CD4-positive, alpha-beta T cell (primary cell): ENCODE results near the gene LYPD1. TPM values are rescaled to one million over a fixed set of nuclear protein-coding genes. Genes with fewer than 3 reads are reported as not detected.

Source experiments
- ATAC-seq: fragments of 200-7000 bp; cut with Tn5 transposase; one replicate; pipeline ENCODE4 v1.10.0; 2022; ENCODE audit warnings: mild to moderate bottlenecking; ENCODE audit not compliant: poor library complexity
- CTCF ChIA-PET: fragments of 350-600 bp; sonication (Branson Sonifier 250); formaldehyde crosslinking; loops from one replicate; lab custom pipeline; 2021; ENCODE audit warnings: antibody characterized with exemption, inconsistent platforms; lab: Charles Lee
- POLR2A ChIA-PET: fragments of 350-600 bp; sonication (Branson Sonifier 250); formaldehyde crosslinking; loops from one replicate; lab custom pipeline; 2021; ENCODE audit warnings: antibody characterized with exemption, inconsistent platforms; lab: Charles Lee
- DNase-seq, 14 experiments: peaks; one replicate each; pipeline ENCODE4 v3.0.0-alpha.2; 2013 to 2020; ENCODE audit warnings: mixed read lengths in 2 of 14
- H3K27ac ChIP-seq, 2 donors: one replicate each; pipeline versions ENCODE4 v1.5.1 to v1.7.0; 2013; ENCODE audit warnings: low read length in 2 of 2, low read depth in 1 of 2, mild to moderate bottlenecking in 1 of 2
- H3K27me3 ChIP-seq, 2 experiments: 1 replicate in 1 of 2; 2 replicates in 1 of 2; pipeline versions ENCODE4 v1.6.1 to v1.7.0; 2013; ENCODE audit warnings: low read length in 2 of 2, control low read depth in 1 of 2, mild to moderate bottlenecking in 1 of 2, moderate library complexity in 1 of 2; ENCODE audit not compliant: insufficient read depth in 2 of 2, control insufficient read depth in 1 of 2
- H3K36me3 ChIP-seq: one replicate; pipeline ENCODE4 v1.6.1; 2013; ENCODE audit warnings: low read length, control low read depth; ENCODE audit not compliant: insufficient read depth
- H3K4me1 ChIP-seq: one replicate; pipeline ENCODE4 v1.6.1; 2013; ENCODE audit warnings: low read length, control low read depth; ENCODE audit not compliant: insufficient read depth
- H3K4me3 ChIP-seq: one replicate; pipeline ENCODE4 v1.5.1; 2013; ENCODE audit warnings: mild to moderate bottlenecking, low read length, moderate library complexity
- H3K9me3 ChIP-seq, 2 experiments: 1 replicate in 1 of 2; 2 replicates in 1 of 2; pipeline versions ENCODE4 v1.6.1 to v1.7.0; 2013; ENCODE audit warnings: low read length in 2 of 2, mild to moderate bottlenecking in 2 of 2, control low read depth in 1 of 2, moderate library complexity in 1 of 2; ENCODE audit not compliant: control insufficient read depth in 1 of 2, insufficient read depth in 1 of 2
- H3K27ac Mint-ChIP-seq: one replicate; pipeline ENCODE4 v1.8.0; 2020; ENCODE audit warnings: mixed read lengths
- H3K27me3 Mint-ChIP-seq: one replicate; pipeline ENCODE4 v1.8.0; 2021; ENCODE audit warnings: mixed read lengths
- H3K36me3 Mint-ChIP-seq: one replicate; pipeline ENCODE4 v1.8.0; 2021; ENCODE audit warnings: low read depth, mixed read lengths
- H3K4me1 Mint-ChIP-seq: one replicate; pipeline ENCODE4 v1.8.0; 2021; ENCODE audit warnings: low read depth, mixed read lengths
- H3K4me3 Mint-ChIP-seq: one replicate; pipeline ENCODE4 v1.8.0; 2020; ENCODE audit warnings: mild to moderate bottlenecking, mixed read lengths
- H3K9me3 Mint-ChIP-seq: one replicate; pipeline ENCODE4 v1.8.0; 2020; ENCODE audit warnings: mixed read lengths
- intact Hi-C, 2 experiments: fragments of 100-400 bp; cut with DNase I in 1 of 2; cut with micrococcal nuclease in 1 of 2; formaldehyde crosslinking; loops; one replicate each; pipeline versions ENCODE4 v1.15.1 to v1.9.0; 2023 to 2025; cut with DNase I, micrococcal nuclease
- total RNA-seq, 174 experiments: library from RNA in 2 of 174; stranded (reverse) in 2 of 174; gene quantifications; one replicate each; pipeline ENCODE4 v1.2.3 and lab custom pipeline; 2021 to 2026
- TF ChIP-seq, protein P1 (sequence below): fragments of 200-600 bp; IDR thresholded peaks from one replicate; pipeline ENCODE4 v1.8.0; 2022; ENCODE audit warnings: antibody characterized with exemption, mild to moderate bottlenecking

Gene LYPD1
- total RNA-seq, 2 experiments from 2014 or later: not detected

DNA sequence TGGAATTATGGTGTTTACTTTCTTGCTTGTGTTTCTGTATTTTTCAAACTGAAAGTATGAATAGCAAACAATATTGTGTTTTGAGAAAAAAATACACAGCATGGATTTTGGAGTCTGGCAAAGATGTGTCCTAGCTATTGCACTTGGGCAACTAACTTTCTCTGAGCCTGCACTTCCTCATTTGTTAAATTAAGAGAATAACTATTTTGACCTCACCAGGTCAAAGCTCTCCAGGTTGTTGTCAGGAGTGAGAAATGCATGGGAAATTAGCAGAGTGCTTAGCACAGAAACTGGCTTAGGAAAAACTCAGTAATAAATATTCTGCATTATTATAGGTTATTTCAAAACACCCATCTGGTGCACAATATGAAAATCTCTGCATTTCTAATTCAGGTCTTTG, 28.2 kb downstream of the LYPD1 start:
- Mint-ChIP-seq H3K27me3 (peaks cover 8% of the 10 kb centered on the region), H3K9me3 (no peaks in the 10 kb centered on the region), H3K27ac (no peak overlapping the region), H3K36me3 (no peaks in the 10 kb centered on the region), H3K4me3 (no peak overlapping the region), H3K4me1 (no peaks in the 10 kb centered on the region)
- Histone ChIP-seq H3K27ac (no peak overlapping the region), H3K27me3 (no peaks in the 10 kb centered on the region), H3K4me3 (no peak overlapping the region), H3K36me3 (no peaks in the 10 kb centered on the region), H3K4me1 (no peaks in the 10 kb centered on the region), H3K9me3 (peaks cover 0 to 9% of the 10 kb centered on the region in 2 experiments)
- no peak for ATAC-seq
- TF ChIP-seq, protein P1, sequence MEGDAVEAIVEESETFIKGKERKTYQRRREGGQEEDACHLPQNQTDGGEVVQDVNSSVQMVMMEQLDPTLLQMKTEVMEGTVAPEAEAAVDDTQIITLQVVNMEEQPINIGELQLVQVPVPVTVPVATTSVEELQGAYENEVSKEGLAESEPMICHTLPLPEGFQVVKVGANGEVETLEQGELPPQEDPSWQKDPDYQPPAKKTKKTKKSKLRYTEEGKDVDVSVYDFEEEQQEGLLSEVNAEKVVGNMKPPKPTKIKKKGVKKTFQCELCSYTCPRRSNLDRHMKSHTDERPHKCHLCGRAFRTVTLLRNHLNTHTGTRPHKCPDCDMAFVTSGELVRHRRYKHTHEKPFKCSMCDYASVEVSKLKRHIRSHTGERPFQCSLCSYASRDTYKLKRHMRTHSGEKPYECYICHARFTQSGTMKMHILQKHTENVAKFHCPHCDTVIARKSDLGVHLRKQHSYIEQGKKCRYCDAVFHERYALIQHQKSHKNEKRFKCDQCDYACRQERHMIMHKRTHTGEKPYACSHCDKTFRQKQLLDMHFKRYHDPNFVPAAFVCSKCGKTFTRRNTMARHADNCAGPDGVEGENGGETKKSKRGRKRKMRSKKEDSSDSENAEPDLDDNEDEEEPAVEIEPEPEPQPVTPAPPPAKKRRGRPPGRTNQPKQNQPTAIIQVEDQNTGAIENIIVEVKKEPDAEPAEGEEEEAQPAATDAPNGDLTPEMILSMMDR: no peak
- intact Hi-C loops: no loop called here
- POLR2A ChIA-PET: no interaction called here
- DNase-seq: no peak
- CTCF ChIA-PET: no interaction called here

GRCh38 chr2:132640116-132640515, 29.9 kb downstream of the LYPD1 start:
- H3K4me3 ChIP-seq: no peak overlapping the region
- peaks cover 0 to 12% of the 10 kb centered on the region in 2 experiments for H3K9me3 ChIP-seq
- H3K27me3 Mint-ChIP-seq: no peaks in the 10 kb centered on the region
- no peak overlapping the region for H3K4me3 Mint-ChIP-seq
- ChIA-PET POLR2A (no interaction called here), CTCF (no interaction called here)
- no peaks in the 10 kb centered on the region for H3K27me3 ChIP-seq
- no peak for ATAC-seq
- H3K4me1 ChIP-seq: no peaks in the 10 kb centered on the region
- no peaks in the 10 kb centered on the region for H3K36me3 Mint-ChIP-seq
- no peak overlapping the region for H3K27ac Mint-ChIP-seq
- H3K27ac ChIP-seq: no peak overlapping the region
- TF ChIP-seq, protein P1: no peak
- no peaks in the 10 kb centered on the region for H3K36me3 ChIP-seq
- no peaks in the 10 kb centered on the region for H3K9me3 Mint-ChIP-seq
- no peak for DNase-seq
- no peaks in the 10 kb centered on the region for H3K4me1 Mint-ChIP-seq
- intact Hi-C loops: no loop called here

DNA sequence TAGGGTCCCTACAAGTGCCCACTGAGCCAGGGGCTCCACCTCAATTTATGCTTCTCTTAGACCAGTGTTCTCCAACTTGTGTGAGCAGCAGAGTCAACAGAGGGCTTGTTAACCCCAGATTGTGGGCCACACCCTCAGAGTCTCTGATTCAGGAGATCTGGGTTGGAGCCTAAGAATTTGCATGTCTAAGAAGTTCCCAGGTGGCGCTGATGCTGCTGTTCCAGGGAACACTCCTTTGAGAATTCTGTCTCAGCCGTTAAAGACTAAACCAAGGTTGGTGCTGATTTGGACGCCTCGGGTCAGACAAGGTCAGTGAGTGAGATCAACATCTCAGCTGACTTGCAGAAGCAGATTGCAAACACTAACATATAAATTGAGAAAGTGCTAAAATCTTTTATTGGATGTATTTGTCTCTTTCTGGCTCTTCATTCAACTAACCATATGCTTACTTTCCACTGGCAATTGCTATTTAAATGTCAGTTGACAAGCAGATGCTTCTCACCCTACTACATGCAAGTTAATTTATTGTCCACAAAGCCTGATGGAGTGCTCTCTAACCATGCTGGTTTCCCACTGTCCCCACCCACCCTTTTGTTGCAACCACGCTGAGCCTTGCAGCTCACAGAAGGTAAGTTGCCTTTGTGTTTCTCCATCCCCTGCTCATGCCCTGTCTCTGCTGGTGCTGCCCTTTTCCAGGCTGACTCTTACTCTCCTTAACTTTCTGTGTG, 31.5 kb downstream of the LYPD1 start:
- CTCF ChIA-PET: no interaction called here
- H3K36me3 ChIP-seq: no peaks in the 10 kb centered on the region
- ATAC-seq: no peak
- TF ChIP-seq, protein P1: no peak
- peaks cover 0 to 15% of the 10 kb centered on the region in 2 experiments for H3K9me3 ChIP-seq
- H3K27ac Mint-ChIP-seq: no peak overlapping the region
- H3K27me3 ChIP-seq: no peaks in the 10 kb centered on the region
- H3K4me1 Mint-ChIP-seq: no peaks in the 10 kb centered on the region
- no peaks in the 10 kb centered on the region for H3K36me3 Mint-ChIP-seq
- POLR2A ChIA-PET: no interaction called here
- no peak overlapping the region for H3K27ac ChIP-seq
- no peaks in the 10 kb centered on the region for H3K4me1 ChIP-seq
- no peaks in the 10 kb centered on the region for H3K27me3 Mint-ChIP-seq
- H3K9me3 Mint-ChIP-seq: peaks cover 4% of the 10 kb centered on the region
- DNase-seq: no peak
- intact Hi-C loops: no loop called here
- no peak overlapping the region for H3K4me3 Mint-ChIP-seq
- no peak overlapping the region for H3K4me3 ChIP-seq
